A204.1 (cell line): ENCODE measurements around the gene USP7.
"Not testable (repeated sequence)": the region's sequence is repeated elsewhere in the genome, so short reads cannot be mapped to it uniquely, and the experiment has no call there.

Source experiments
- FAIRE-seq: peaks from 2 replicates; lab custom pipeline; 2012; peaks lifted over from hg19 to GRCh38; lab: Jason Lieb, UNC

Gene USP7

DNA sequence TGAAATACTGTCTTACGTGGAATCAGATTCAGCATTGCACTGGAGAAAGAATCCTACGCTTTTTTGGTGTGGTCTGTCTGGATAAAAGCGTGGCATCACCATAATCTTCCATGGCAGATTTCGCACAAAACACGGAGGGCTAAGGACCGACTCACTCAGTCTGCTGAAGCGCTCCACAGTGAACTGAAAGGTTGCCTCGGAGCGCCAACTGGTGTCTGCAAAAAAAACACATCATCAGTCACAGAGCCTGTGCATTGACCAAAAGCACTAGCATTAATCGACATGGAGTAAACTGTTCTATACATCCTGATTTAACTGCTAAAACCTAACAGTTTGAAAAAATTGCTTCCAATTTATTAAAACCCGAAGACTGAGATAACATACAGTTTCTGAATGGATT lies 40.5 kb downstream of the USP7 start:
- FAIRE-seq = no peak

DNA sequence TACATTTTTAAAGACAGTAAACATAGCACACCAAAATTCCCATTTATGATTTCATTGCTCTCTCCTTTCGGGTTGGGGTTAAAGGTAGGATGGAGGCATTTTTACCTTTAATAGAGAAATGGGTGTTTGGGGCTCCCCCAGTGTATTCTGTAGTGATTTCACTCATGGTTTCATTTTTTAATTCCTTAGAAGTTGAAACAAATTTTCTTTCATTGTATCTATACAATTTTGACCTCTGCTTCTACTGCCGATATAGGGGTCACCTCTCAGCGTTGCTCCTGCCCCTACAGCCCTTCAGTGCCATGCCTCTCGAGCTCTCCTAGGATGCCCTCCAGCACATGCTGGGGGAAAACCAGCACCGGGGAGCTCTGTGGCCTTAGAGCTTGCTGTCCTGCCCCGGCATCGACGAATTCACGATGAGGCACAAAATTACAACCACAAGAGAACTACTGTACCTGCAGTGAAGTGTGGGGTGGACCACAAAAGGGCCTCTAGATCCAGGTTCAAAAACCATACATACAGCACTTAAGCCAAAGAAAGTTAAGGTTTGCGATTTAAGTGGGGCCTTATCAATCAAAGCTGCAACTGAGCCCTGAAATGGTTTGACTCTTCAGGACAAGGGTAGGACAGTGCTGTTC lies 42.2 kb downstream of the USP7 start:
- no peak for FAIRE-seq

GRCh38 chr16:8920645-8921346 lies 42.9 kb downstream of the USP7 start:
- FAIRE-seq = no peak

GRCh38 chr16:8919934-8920462 lies 43.7 kb downstream of the USP7 start:
- FAIRE-seq = no peak

DNA sequence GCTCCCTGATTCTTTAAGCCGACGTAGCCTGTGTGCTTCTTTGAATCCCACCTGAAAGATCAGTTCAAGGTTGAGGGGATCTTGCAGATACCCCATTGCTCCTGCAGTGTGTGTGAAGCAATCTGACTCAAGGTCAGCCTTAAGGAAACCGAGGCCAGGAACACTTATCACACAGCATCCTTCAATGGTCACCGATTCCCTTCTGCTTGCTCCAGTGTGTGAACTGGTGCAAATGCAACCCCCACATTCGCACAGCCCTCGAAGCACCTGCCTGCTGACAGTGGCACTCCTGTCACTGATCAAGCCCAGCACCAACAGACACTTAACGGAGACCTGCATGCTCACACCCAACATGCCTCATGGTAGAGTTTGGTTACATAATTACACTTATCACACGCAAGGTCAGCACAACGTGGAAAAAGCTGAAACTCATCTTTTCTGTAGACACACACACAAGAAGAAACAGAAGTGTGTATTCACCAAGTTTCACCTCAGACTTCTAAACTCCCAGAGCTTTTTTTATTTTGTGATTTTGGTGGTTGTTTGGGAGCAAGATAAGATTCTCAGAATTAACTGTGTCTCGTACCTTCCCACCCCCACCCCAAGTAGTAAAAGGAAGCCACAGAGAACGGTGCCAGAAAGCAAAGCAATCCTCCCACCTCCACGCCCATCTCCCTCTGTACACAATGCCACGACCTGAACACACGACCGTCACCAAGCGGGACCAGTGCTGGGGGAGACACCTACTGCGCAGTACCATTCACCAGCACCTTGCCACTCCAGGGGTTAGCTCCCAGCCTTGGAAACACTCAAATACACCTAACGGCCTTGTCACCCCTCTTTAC lies 44.4 kb downstream of the USP7 start:
- FAIRE-seq = no peak

DNA sequence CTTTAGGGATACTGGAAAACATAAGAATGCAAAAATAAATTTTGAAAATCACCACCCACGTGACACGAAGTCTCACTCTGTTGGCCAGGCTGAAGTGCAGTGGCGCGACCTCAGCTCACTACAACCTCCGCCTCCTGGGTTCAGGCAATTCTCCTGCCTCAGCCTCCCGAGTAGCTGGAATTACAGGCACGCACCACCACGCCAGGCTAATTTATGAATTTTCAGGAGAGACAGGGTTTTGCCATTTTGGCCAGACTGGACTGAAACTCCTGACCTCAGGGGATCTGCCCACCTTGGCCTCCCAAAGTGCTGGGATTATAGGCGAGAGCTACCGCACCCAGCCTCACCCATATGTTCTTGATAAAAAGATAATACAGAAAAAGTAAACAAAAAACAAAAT lies 46.4 kb downstream of the USP7 start:
- not testable (repeated sequence) for FAIRE-seq

GRCh38 chr16:8916541-8917225 lies 47.0 kb downstream of the USP7 start:
- FAIRE-seq = no peak

GRCh38 chr16:8915722-8916301 lies 47.9 kb downstream of the USP7 start:
- FAIRE-seq = no peak

DNA sequence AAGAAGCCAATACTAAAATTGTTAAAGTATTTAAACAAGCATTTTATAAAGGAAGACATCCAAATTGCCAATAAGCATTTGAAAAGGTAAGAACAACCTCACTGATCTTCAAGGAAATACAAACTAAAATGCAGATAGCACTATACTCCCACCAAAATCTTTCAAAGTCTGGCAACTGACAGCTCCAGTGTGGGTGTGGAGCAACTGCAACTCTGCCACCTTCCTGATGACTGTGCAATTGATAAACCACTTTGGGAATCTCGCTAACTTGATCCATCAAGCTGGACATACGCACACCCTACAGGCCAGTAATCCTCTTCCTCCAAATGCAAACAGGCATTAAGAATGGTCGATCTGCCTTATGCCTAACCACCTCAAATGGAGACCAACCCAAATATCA lies 49.6 kb downstream of the USP7 start:
- FAIRE-seq = no peak

DNA sequence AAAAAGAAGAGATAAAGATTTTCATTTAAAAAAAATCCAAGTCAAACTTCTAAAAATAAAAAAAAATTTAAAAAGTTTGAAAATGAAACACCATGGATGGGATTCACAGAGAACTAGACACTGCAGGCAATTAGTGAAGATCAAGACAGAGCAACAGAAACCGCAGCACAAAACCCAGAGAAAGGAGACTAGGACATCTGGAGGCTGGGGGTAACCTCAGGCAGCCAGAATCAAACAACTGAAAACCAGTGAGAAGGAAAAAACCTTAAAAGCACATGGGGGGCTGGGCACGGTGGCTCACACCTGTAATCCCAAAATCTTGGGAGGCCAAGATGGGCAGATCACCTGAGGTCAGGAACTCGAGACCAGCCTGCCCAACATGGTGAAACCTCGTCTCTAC lies 50.9 kb downstream of the USP7 start:
- FAIRE-seq = no peak

DNA sequence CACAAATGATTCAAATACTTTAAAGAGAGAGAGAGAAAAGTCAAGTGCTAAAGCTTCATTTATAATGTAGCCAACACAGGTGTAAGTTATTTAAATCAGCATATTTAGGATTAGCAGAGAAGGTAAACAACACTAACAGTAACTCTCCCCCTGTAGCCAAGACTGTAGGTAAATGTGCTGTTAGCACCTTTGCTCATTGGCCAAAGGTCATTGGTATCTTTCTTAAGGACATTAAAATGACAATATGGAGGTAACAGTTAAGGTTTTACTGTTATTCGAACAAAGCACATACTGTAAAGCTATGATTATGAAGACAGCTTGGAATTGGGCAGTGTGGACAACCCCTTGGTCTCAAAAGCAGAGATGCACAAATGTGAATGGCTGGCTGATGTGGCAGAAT lies 52.9 kb downstream of the USP7 start:
- no peak for FAIRE-seq

DNA sequence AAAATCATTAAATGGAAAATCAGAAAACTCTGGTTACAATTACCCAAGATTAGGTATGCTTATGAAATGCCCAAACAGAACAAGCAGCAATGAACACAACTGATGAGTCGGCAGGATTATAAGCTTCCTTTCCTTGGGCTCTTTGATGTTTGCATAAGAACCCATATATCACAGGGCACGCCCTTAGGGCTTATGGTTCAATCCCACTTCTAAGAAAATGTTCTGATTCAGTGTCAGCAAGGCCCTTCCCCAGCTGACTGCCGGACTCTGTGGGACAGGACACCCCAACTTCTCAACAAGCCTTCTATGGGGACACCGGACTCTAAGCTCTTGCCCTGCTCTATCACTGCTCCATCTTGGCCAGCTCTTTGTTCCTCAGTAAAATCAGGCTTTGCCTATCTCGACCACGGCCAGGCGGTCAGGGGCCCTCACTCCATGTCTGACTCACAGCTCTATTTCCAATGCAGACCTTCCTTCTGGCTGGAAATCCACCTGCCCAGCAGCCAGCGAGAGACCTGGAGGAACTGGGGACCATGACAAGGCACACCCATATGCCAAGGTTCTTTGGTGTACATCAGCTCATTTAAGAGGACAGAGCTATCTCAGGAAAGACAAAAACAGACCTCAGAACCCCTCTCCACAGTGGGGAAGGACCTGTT lies 54.8 kb downstream of the USP7 start:
- FAIRE-seq = no peak

DNA sequence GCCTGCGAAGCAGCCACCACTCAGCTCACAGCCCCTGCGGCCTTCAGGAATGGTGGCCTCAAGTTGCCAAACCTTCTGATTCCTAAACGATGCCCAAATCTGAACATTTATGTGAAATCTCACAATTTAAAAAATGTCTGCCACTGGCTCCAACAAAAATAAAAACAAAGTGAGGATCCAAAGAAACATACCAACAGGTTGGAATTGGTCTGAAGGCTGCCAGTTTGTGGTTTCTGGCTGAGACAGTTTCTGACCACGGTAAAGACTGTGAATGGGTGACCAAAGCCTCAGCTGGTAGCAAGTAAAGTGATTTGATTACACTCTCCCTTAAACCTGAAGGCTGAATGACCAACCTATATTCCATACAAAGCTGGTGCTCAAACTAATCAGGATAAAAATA lies 56.6 kb downstream of the USP7 start:
- FAIRE-seq = no peak

GRCh38 chr16:8905795-8906591 lies 57.7 kb downstream of the USP7 start:
- FAIRE-seq = no peak

DNA sequence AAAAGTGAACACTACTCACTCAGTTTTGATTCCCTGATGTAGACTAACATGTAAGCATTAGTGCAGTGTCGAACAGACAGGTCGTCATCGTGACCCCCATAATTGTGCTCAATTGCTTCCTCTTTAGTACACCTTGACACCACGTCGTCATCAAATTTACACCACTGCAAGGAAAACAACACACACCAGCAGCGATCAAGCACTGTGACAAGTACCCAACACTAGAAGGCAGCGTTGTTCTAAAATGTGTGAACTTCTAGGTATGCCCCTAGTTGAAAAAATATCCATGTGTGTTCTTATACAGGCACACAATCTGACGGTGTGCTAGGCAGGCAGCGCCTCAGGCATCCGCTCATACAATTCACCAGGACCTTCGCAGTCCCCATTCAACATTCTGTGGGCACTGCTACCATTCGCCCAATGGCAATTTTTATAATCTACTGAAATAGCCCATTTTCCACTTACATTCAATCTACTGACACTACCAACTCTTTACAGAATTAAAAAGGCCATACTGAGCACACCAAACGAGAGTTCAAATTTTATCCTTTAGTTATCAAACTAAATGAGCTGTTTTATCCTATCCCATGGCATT lies 58.4 kb downstream of the USP7 start:
- FAIRE-seq = no peak

DNA sequence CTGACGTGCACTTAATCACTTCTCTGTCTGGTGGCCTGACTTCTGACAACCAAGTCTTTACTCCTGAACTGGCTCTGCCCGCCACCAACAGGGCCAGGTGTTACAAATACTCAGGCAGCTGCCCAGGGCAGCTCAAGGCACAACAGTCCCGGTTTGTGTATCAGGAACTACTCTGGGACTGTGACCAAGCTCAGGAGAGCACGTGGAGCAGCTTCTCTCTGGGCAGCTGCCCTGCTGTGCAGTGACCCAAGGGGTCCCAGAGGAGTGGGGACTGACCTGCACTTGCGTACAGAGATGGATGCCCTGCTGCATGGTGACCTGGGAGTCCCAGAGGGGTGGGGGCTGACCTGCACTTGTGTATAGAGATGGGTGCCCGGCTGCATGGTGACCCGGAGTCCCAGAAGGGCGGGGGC lies 59.7 kb downstream of the USP7 start:
- no peak for FAIRE-seq

DNA sequence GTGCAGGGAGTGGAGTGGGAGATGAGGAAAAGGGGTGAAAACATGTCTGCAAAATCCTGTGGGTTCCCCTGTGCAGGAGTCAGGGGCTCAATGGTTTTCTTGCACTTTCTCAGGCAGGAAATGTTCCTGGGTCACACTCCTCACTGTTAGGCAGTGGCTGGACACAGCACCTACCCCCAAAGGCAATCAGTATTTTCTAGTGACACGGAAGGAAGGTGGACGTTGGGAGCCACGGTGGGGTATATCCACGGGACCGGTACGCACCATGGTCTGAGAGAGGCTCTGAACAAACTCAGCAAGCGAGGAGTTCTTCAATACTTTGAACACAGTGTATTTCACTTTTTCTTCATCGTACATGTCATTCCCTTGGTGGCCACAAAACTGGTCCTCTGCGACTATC lies 60.7 kb downstream of the USP7 start:
- FAIRE-seq = no peak

DNA sequence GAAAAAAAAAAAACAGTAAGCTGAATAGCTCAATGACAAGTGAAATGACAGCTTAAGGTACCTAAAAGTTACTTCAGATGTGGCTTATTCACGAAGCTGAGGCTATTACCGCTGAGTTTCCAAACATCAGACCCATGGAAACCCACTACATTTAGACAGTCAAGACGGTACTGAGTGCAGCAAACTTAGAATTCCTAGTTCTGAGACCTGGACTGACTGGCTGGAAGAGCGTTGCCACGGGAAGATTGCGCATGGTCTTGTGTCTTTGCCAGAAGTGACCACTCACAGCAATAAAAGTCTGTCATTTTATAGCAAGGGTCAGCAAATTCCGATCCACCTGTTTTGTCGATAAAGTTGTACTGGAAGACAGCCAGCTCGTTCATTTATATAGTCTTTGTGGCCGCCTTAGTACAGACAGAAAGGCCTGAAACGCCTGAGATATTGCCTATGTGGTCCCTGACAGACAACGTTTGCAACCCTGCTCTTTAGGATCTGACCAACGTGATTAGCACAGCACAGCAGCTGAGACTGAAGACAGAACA lies 62.3 kb downstream of the USP7 start:
- no peak for FAIRE-seq

- FAIRE-seq = no peak
These were observed 63.4 kb downstream of the USP7 start for GRCh38 chr16:8900343-8900742.

GRCh38 chr16:8899709-8900317 lies 63.9 kb downstream of the USP7 start:
- FAIRE-seq = no peak
